IMR-90 (cell line): ENCODE measurements around the gene BEGAIN. TPM values are rescaled to one million over a fixed set of nuclear protein-coding genes. Genes with fewer than 3 reads are reported as not detected.

Experiments used
- ATAC-seq: fragments of 200-7000 bp; cut with Tn5 transposase; 2 replicates; pipeline ENCODE4 v1.9.1; 2020; ENCODE audit warnings: low read depth, mild to moderate bottlenecking, moderate library complexity
- BruUV-seq: library from RNA; stranded (reverse); fragments of 400-500 nt; replicated peaks from 2 replicates; lab custom pipeline; 2021; lab: Mats Ljungman, UMichigan
- CTCF ChIA-PET: fragments of 300-600 bp; formaldehyde crosslinking; extraction: SDS; loops from one replicate; lab custom pipeline; 2021; ENCODE audit warnings: antibody characterized with exemption; lab: Yijun Ruan, JAX
- POLR2A ChIA-PET: fragments of 300-600 bp; sonication (Branson Sonifier 250); formaldehyde crosslinking; loops from one replicate; lab custom pipeline; 2022; ENCODE audit warnings: antibody characterized with exemption; ENCODE audit not compliant: unreplicated experiment; lab: Charles Lee
- DNase-seq: peaks from one replicate; pipeline ENCODE4 v3.0.0; 2013
- H2AFZ ChIP-seq: replicated peaks from 2 replicates; pipeline ENCODE3; 2013; ENCODE audit warnings: low read length, mild to moderate bottlenecking; ENCODE audit not compliant: poor library complexity
- H2AK5ac ChIP-seq: 2 replicates; pipeline ENCODE4 v1.6.1; 2013; ENCODE audit warnings: low read depth, low read length, inconsistent platforms
- H2AK9ac ChIP-seq: replicated peaks from 2 replicates; pipeline ENCODE3; 2013; ENCODE audit warnings: mild to moderate bottlenecking, low read depth, low read length, moderate library complexity; ENCODE audit not compliant: poor library complexity
- H2BK120ac ChIP-seq: 2 replicates; pipeline ENCODE4 v1.6.1; 2013; ENCODE audit warnings: low read depth, low read length, inconsistent platforms
- H2BK15ac ChIP-seq: 3 replicates; pipeline ENCODE4 v1.6.1; 2013; ENCODE audit warnings: low read depth, low read length, inconsistent platforms
- H2BK20ac ChIP-seq: 2 replicates; pipeline ENCODE4 v1.6.1; 2013; ENCODE audit warnings: low read depth, mild to moderate bottlenecking, inconsistent platforms, low read length, moderate library complexity
- H2BK5ac ChIP-seq: 2 replicates; pipeline ENCODE4 v1.6.1; 2013; ENCODE audit warnings: mild to moderate bottlenecking, low read depth, low read length, inconsistent platforms; ENCODE audit not compliant: poor library complexity, severe bottlenecking
- H3K14ac ChIP-seq: replicated peaks from 2 replicates; pipeline ENCODE4 v1.6.1; 2013; ENCODE audit warnings: low read depth, low read length, inconsistent platforms
- H3K18ac ChIP-seq: 2 replicates; pipeline ENCODE4 v1.6.1; 2013; ENCODE audit warnings: low read depth, low read length, control low read depth
- H3K23ac ChIP-seq: 2 replicates; pipeline ENCODE4 v1.6.1; 2013; ENCODE audit warnings: low read depth, low read length, inconsistent platforms
- H3K27ac ChIP-seq: 2 replicates; pipeline ENCODE4 v1.5.1; 2013; ENCODE audit warnings: mild to moderate bottlenecking, control low read depth, low read length; ENCODE audit not compliant: insufficient read depth
- H3K27me3 ChIP-seq: 2 replicates; pipeline ENCODE4 v1.6.1; 2013; ENCODE audit warnings: low read length; ENCODE audit not compliant: control insufficient read depth, insufficient read depth
- H3K36me3 ChIP-seq: 2 replicates; pipeline ENCODE4 v1.6.1; 2013; ENCODE audit warnings: low read length, mixed read lengths; ENCODE audit not compliant: control insufficient read depth, insufficient read depth
- H3K4ac ChIP-seq: 2 replicates; pipeline ENCODE4 v1.6.1; 2013; ENCODE audit warnings: low read depth, low read length, inconsistent platforms
- H3K4me1 ChIP-seq: 2 replicates; pipeline ENCODE4 v1.6.1; 2013; ENCODE audit warnings: low read length, mixed read lengths; ENCODE audit not compliant: control insufficient read depth, insufficient read depth
- H3K4me2 ChIP-seq: 2 replicates; pipeline ENCODE4 v1.6.1; 2013; ENCODE audit warnings: low read depth, mild to moderate bottlenecking, control low read depth, low read length, moderate library complexity
- H3K4me3 ChIP-seq: 2 replicates; pipeline ENCODE4 v1.5.1; 2013; ENCODE audit warnings: low read depth, mild to moderate bottlenecking, control low read depth, low read length, moderate library complexity; ENCODE audit not compliant: insufficient read depth
- H3K56ac ChIP-seq: 2 replicates; pipeline ENCODE4 v1.6.1; 2013; ENCODE audit warnings: low read length, inconsistent platforms; ENCODE audit not compliant: insufficient read depth; ENCODE audit errors: extremely low read depth
- H3K79me1 ChIP-seq, 2 experiments: 2 replicates each; pipeline ENCODE4 v1.6.1; 2013; ENCODE audit warnings: low read length in 2 of 2, inconsistent platforms in 1 of 2, low read depth in 1 of 2
- H3K9ac ChIP-seq: 2 replicates; pipeline ENCODE4 v1.6.1; 2013; ENCODE audit warnings: low read depth, low read length, control low read depth
- H3K9me1 ChIP-seq: 2 replicates; pipeline ENCODE4 v1.6.1; 2013; ENCODE audit warnings: low read length, inconsistent platforms; ENCODE audit not compliant: insufficient read depth
- H3K9me3 ChIP-seq: 2 replicates; pipeline ENCODE4 v1.6.1; 2013; ENCODE audit warnings: low read length; ENCODE audit not compliant: control insufficient read depth, insufficient read depth
- H4K20me1 ChIP-seq: 2 replicates; pipeline ENCODE4 v1.6.1; 2013; ENCODE audit warnings: low read length, inconsistent platforms; ENCODE audit not compliant: insufficient read depth
- H4K5ac ChIP-seq: 2 replicates; pipeline ENCODE4 v1.6.1; 2013; ENCODE audit warnings: mild to moderate bottlenecking, low read depth, low read length, control low read depth
- H4K8ac ChIP-seq, 2 experiments: 2 replicates each; pipeline ENCODE4 v1.6.1; 2013; ENCODE audit warnings: low read depth in 2 of 2, low read length in 2 of 2, control low read depth in 1 of 2, inconsistent platforms in 1 of 2
- H4K91ac ChIP-seq: 2 replicates; pipeline ENCODE4 v1.6.1; 2013; ENCODE audit warnings: low read depth, low read length, inconsistent platforms; ENCODE audit not compliant: insufficient read depth
- BHLHE40 ChIP-seq: fragments of 150-350 bp; IDR thresholded peaks from 2 replicates; pipeline ENCODE4 v1.6.1; 2016; ENCODE audit warnings: mild to moderate bottlenecking, low read depth, low read length
- CHD1 ChIP-seq: IDR thresholded peaks from 2 replicates; pipeline ENCODE4 v1.6.1; 2012; ENCODE audit warnings: low read depth, low read length, improper control_type of control experiment
- CTCF ChIP-seq: conservative IDR thresholded peaks from 2 replicates; pipeline ENCODE4 v1.5.1; 2012; ENCODE audit warnings: mild to moderate bottlenecking, low read depth, low read length, improper control_type of control experiment
- FOS ChIP-seq: fragments of 150-350 bp; IDR thresholded peaks from 2 replicates; pipeline ENCODE4 v1.6.1; 2016; ENCODE audit warnings: low read depth, low read length
- MAFK ChIP-seq: IDR thresholded peaks from 2 replicates; pipeline ENCODE4 v1.6.1; 2012; ENCODE audit warnings: low read depth, low read length, improper control_type of control experiment
- MXI1 ChIP-seq: IDR thresholded peaks from 2 replicates; pipeline ENCODE4 v1.6.1; 2012; ENCODE audit warnings: low read depth, mild to moderate bottlenecking, low read length, moderate library complexity, borderline replicate concordance
- POLR2A ChIP-seq: IDR thresholded peaks from 2 replicates; pipeline ENCODE4 v1.6.1; 2012; ENCODE audit warnings: mild to moderate bottlenecking, low read depth, low read length
- RCOR1 ChIP-seq: IDR thresholded peaks from 2 replicates; pipeline ENCODE4 v1.6.1; 2012; ENCODE audit warnings: mild to moderate bottlenecking, low read length, improper control_type of control experiment; ENCODE audit not compliant: insufficient replicate concordance
- RFX5 ChIP-seq: IDR thresholded peaks from 2 replicates; pipeline ENCODE4 v1.8.0; 2012; ENCODE audit warnings: low read depth, mild to moderate bottlenecking, low read length, moderate library complexity
- SMC3 ChIP-seq: fragments of 150-350 bp; IDR thresholded peaks from 2 replicates; pipeline ENCODE4 v1.6.1; 2016; ENCODE audit warnings: low read depth, mild to moderate bottlenecking, antibody characterized with exemption, low read length, moderate library complexity
- USF2 ChIP-seq: fragments of 150-350 bp; IDR thresholded peaks from 2 replicates; pipeline ENCODE4 v1.6.1; 2017; ENCODE audit warnings: mild to moderate bottlenecking, antibody characterized with exemption, low read length, low read depth
- whole genome bisulfite sequencing, 2 experiments: methylation state at CpG; one replicate each; pipeline versions ENCODE4 v1.1.5 to v1.1.7; 2013; ENCODE audit warnings: missing lambda C conversion rate in 2 of 2; ENCODE audit not compliant: insufficient read length in 1 of 2; ENCODE audit errors: extremely low coverage in 2 of 2; 5-methylcytosine and 5-hydroxymethylcytosine counted together
- dilution Hi-C: fragments of 300-500 bp; cut with HindIII; formaldehyde crosslinking; loops from one replicate; pipeline ENCODE4 v1.14.3; 2018; ENCODE audit warnings: low sequenced_read_pairs; ENCODE audit not compliant: unreplicated experiment
- in situ Hi-C: fragments of 300-500 bp; cut with MboI; formaldehyde crosslinking; loops from 3 replicates; pipeline ENCODE4 v1.14.3; 2019; ENCODE audit warnings: low sequenced_read_pairs, inconsistent platforms, mixed read lengths
- intact Hi-C: fragments of 100-400 bp; cut with micrococcal nuclease; formaldehyde crosslinking; loops from 2 replicates; pipeline ENCODE4 v1.10.0; 2022
- polyA plus RNA-seq, 3 experiments: library from polyadenylated mRNA; depleted of rRNA; stranded (reverse); fragments of >200 nt; gene quantifications; 2 replicates each; pipeline ENCODE4 v1.2.3, GENCODE V29; 2012; ENCODE audit warnings: low replicate concordance in 1 of 3
- total RNA-seq: library from RNA; depleted of rRNA; stranded (reverse); fragments of >200 nt; gene quantifications from 2 replicates; pipeline ENCODE4 v1.2.3, GENCODE V29; 2012

BEGAIN gene
- total and polyA plus RNA-seq, 2 of the 4 experiments (the other 2 are of a cell fraction) = 0.18 to 0.99 TPM

- H3K23ac ChIP-seq = no peak overlapping the region
- dilution Hi-C loops = no loop called here
- H3K4ac ChIP-seq = no peak overlapping the region
- H2AK9ac ChIP-seq = no peak overlapping the region
- H3K27me3 ChIP-seq = peaks cover 27% of the 10 kb centered on the region
- H2AFZ ChIP-seq = no peak overlapping the region
- no peaks in the 10 kb centered on the region for H3K79me1 ChIP-seq
- H3K56ac ChIP-seq = no peak overlapping the region
- H3K9me1 ChIP-seq = no peaks in the 10 kb centered on the region
- CTCF ChIA-PET = no interaction called here
- intact Hi-C loops = no loop called here
- in situ Hi-C loops = no loop called here
- H2BK120ac ChIP-seq = no peak overlapping the region
- BruUV-seq = no TSS peak
- no peaks in the 10 kb centered on the region for H4K20me1 ChIP-seq
- H3K9ac ChIP-seq = no peak overlapping the region
- no peak for TF ChIP-seq MXI1
- no peak for TF ChIP-seq MAFK
- TF ChIP-seq SMC3 = no peak
- TF ChIP-seq USF2 = no peak
- TF ChIP-seq RFX5 = no peak
- TF ChIP-seq POLR2A = no peak
- TF ChIP-seq BHLHE40 = no peak
- TF ChIP-seq CTCF = no peak
- no peak for TF ChIP-seq FOS
- TF ChIP-seq CHD1 = no peak
- no peak for TF ChIP-seq RCOR1
- H3K4me3 ChIP-seq = no peak overlapping the region
- H3K9me3 ChIP-seq = peaks cover 8% of the 10 kb centered on the region; the same call in 1 of the 2 replicates
- H2AK5ac ChIP-seq = no peak overlapping the region
- no peak overlapping the region for H4K5ac ChIP-seq
- no peak overlapping the region for H3K27ac ChIP-seq
- ATAC-seq (no peak), DNase-seq (no peak)
- H2BK15ac ChIP-seq = no peak overlapping the region
- no peak overlapping the region for H4K91ac ChIP-seq
- H3K36me3 ChIP-seq = no peaks in the 10 kb centered on the region
- H3K4me2 ChIP-seq = no peak overlapping the region
- 91% methylated on average over 10 of the region's 24 CpGs; no CpG with 5 or more reads in 1 of the 2 experiments for WGBS, 2 experiments
- POLR2A ChIA-PET = no interaction called here
- no peak overlapping the region for H2BK20ac ChIP-seq
- H4K8ac ChIP-seq = no peak overlapping the region
- no peaks in the 10 kb centered on the region for H3K4me1 ChIP-seq
- no peak overlapping the region for H3K18ac ChIP-seq
- no peak overlapping the region for H3K14ac ChIP-seq
- H2BK5ac ChIP-seq = no peak overlapping the region
These were observed 17.5 kb upstream of the BEGAIN start for GRCh38 chr14:100604709-100605108.
